SU-DHL-6 (cell line): ENCODE measurements around the gene ZNF454.

Experiments
- H2AFZ ChIP-seq: fragments of 200-600 bp; sonication (generic); 2 replicates; pipeline ENCODE4 v1.6.1; 2014; ENCODE audit warnings: low read depth, mild to moderate bottlenecking, moderate library complexity, mixed read lengths, antibody characterized with exemption, low read length; ENCODE audit not compliant: severe bottlenecking
- H3F3A ChIP-seq: fragments of 200-600 bp; shearing (Covaris generic); 2 replicates; pipeline ENCODE4 v1.6.0; 2016; ENCODE audit warnings: antibody characterized with exemption, mild to moderate bottlenecking; ENCODE audit not compliant: insufficient read depth
- H3K27ac ChIP-seq: fragments of 200-600 bp; sonication (generic); 2 replicates; pipeline ENCODE4 v1.5.1; 2016; ENCODE audit warnings: low read depth, mild to moderate bottlenecking, low read length, moderate library complexity, mixed read lengths
- H3K27me3 ChIP-seq: fragments of 200-600 bp; sonication (generic), shearing (Covaris generic); 2 replicates; pipeline ENCODE4 v1.6.0; 2014; ENCODE audit warnings: mild to moderate bottlenecking, low read length
- H3K36me3 ChIP-seq: fragments of 200-600 bp; sonication (generic); 2 replicates; pipeline ENCODE4 v1.6.1; 2014; ENCODE audit warnings: mild to moderate bottlenecking, low read length, mixed read lengths
- H3K4me2 ChIP-seq: fragments of 300-600, 200-600 bp; shearing (Covaris generic), sonication (generic); 2 replicates; pipeline ENCODE4 v1.6.0; 2014; ENCODE audit warnings: low read length, low read depth, mild to moderate bottlenecking; ENCODE audit not compliant: poor library complexity, severe bottlenecking
- H3K4me3 ChIP-seq: fragments of 200-600 bp; sonication (generic); 2 replicates; pipeline ENCODE4 v1.5.1; 2014; ENCODE audit warnings: antibody characterized with exemption, low read length, mild to moderate bottlenecking, mixed read lengths; ENCODE audit not compliant: insufficient read depth, poor library complexity, severe bottlenecking
- H3K79me2 ChIP-seq: fragments of 200-600 bp; sonication (generic); 2 replicates; pipeline ENCODE4 v1.6.1; 2014; ENCODE audit warnings: mild to moderate bottlenecking, low read length, moderate library complexity; ENCODE audit not compliant: insufficient read depth
- H3K9ac ChIP-seq: fragments of 200-600 bp; sonication (generic); 2 replicates; pipeline ENCODE4 v1.7.0; 2014; ENCODE audit warnings: mild to moderate bottlenecking, low read length
- H3K9me2 ChIP-seq: fragments of 200-600 bp; sonication (generic); replicated peaks from 2 replicates; pipeline ENCODE4 v1.6.1; 2014; ENCODE audit warnings: low read length; ENCODE audit not compliant: insufficient read depth
- H3K9me3 ChIP-seq: fragments of 200-600 bp; sonication (generic); 2 replicates; pipeline ENCODE4 v1.6.1; 2014; ENCODE audit warnings: low read length, mixed read lengths; ENCODE audit not compliant: insufficient read depth
- H4K20me1 ChIP-seq: fragments of 200-600 bp; sonication (generic); 2 replicates; pipeline ENCODE4 v1.6.1; 2014; ENCODE audit warnings: low read depth, mild to moderate bottlenecking, antibody characterized with exemption, low read length, moderate library complexity, mixed read lengths
- CTCF ChIP-seq: fragments of 200-600 bp; sonication (generic); IDR thresholded peaks from one replicate; pipeline ENCODE4 v1.5.1; 2017; ENCODE audit warnings: antibody characterized with exemption, mild to moderate bottlenecking, low read length, moderate library complexity; ENCODE audit not compliant: insufficient read depth, poor library complexity, severe bottlenecking
- EZH2phosphoT487 ChIP-seq: fragments of 200-600 bp; sonication (generic), shearing (Covaris generic); conservative IDR thresholded peaks from 2 replicates; pipeline ENCODE4 v1.6.1; 2018; ENCODE audit warnings: mild to moderate bottlenecking, antibody characterized with exemption, low read length, moderate library complexity, mixed read lengths

Gene ZNF454

GRCh38 chr5:178940569-178941360 is at the start of gene ZNF454:
TSS of gene ZNF454 (plus strand) at chr5:178941198. CDS start at chr5:178942792, 1,594 bp downstream.
- H3K9ac ChIP-seq, result no peak within 1 kb of the TSS
- H3K9me3 ChIP-seq, result no peaks in the 10 kb centered on the region
- no peaks in the 10 kb centered on the region for H3K79me2 ChIP-seq
- H3K27ac ChIP-seq, result no peak within 1 kb of the TSS
- H3K27me3 ChIP-seq, result no peaks in the 10 kb centered on the region
- no peaks in the 10 kb centered on the region for H4K20me1 ChIP-seq
- H3K9me2 ChIP-seq, result no peaks in the 10 kb centered on the region
- H3K36me3 ChIP-seq, result no peaks in the 10 kb centered on the region
- no peak within 1 kb of the TSS for H3K4me3 ChIP-seq
- no peak for TF ChIP-seq CTCF
- TF ChIP-seq EZH2phosphoT487, result no peak
- H3F3A ChIP-seq, result no peaks in the 10 kb centered on the region
- H3K4me2 ChIP-seq, result no peak within 1 kb of the TSS
- no peak within 1 kb of the TSS for H2AFZ ChIP-seq

GRCh38 chr5:178895615-178896571 is 45.1 kb upstream of the ZNF454 start, which contains the start of gene ZFP2:
TSS of gene ZFP2 (plus strand) at chr5:178895913. CDS start at chr5:178931314, 35,401 bp downstream.
- H3K36me3 ChIP-seq, result no peaks in the 10 kb centered on the region
- H3K79me2 ChIP-seq, result no peaks in the 10 kb centered on the region
- H3K9me3 ChIP-seq, result no peaks in the 10 kb centered on the region
- no peak within 1 kb of the TSS for H2AFZ ChIP-seq
- H4K20me1 ChIP-seq, result no peaks in the 10 kb centered on the region
- TF ChIP-seq CTCF, result no peak
- TF ChIP-seq EZH2phosphoT487, result no peak
- no peaks in the 10 kb centered on the region for H3F3A ChIP-seq
- no peaks in the 10 kb centered on the region for H3K9me2 ChIP-seq
- H3K4me2 ChIP-seq, result peak within 1 kb of the TSS; percentile 22
- no peak within 1 kb of the TSS for H3K4me3 ChIP-seq
- H3K27me3 ChIP-seq, result no peaks in the 10 kb centered on the region
- no peak within 1 kb of the TSS; the same call in 1 of the 2 replicates for H3K9ac ChIP-seq
- no peak within 1 kb of the TSS for H3K27ac ChIP-seq

- Histone ChIP-seq H3K4me2 (no peak overlapping the region), H3K36me3 (no peaks in the 10 kb centered on the region), H3K9me3 (no peaks in the 10 kb centered on the region), H3F3A (no peaks in the 10 kb centered on the region), H2AFZ (no peak overlapping the region), H3K4me3 (no peak overlapping the region), H3K27me3 (no peaks in the 10 kb centered on the region), H3K27ac (no peak overlapping the region), H3K79me2 (no peaks in the 10 kb centered on the region), H4K20me1 (no peaks in the 10 kb centered on the region), H3K9ac (no peak overlapping the region), H3K9me2 (no peaks in the 10 kb centered on the region)
- TF ChIP-seq CTCF (no peak), EZH2phosphoT487 (no peak)
Measured at GRCh38 chr5:178899289-178899688, 41.7 kb upstream of the ZNF454 start.
